HS-5 (cell line): Measurements from ENCODE around the gene MRPL41.
"Not testable (repeated sequence)": the region's sequence is repeated elsewhere in the genome, so short reads cannot be mapped to it uniquely, and the experiment has no call there.

ENCODE experiments used
- DNase-seq: peaks from one replicate; pipeline ENCODE4 v3.0.0-alpha.2; 2012; ENCODE audit warnings: low read depth

MRPL41 gene

GRCh38 chr9:137551264-137552021, at the start of gene MRPL41:
Gene MRPL41, plus strand, starts transcription at chr9:137551879. Its CDS starts 203 bp downstream, at chr9:137552082.
- DNase-seq, result peak; percentile 37

DNA sequence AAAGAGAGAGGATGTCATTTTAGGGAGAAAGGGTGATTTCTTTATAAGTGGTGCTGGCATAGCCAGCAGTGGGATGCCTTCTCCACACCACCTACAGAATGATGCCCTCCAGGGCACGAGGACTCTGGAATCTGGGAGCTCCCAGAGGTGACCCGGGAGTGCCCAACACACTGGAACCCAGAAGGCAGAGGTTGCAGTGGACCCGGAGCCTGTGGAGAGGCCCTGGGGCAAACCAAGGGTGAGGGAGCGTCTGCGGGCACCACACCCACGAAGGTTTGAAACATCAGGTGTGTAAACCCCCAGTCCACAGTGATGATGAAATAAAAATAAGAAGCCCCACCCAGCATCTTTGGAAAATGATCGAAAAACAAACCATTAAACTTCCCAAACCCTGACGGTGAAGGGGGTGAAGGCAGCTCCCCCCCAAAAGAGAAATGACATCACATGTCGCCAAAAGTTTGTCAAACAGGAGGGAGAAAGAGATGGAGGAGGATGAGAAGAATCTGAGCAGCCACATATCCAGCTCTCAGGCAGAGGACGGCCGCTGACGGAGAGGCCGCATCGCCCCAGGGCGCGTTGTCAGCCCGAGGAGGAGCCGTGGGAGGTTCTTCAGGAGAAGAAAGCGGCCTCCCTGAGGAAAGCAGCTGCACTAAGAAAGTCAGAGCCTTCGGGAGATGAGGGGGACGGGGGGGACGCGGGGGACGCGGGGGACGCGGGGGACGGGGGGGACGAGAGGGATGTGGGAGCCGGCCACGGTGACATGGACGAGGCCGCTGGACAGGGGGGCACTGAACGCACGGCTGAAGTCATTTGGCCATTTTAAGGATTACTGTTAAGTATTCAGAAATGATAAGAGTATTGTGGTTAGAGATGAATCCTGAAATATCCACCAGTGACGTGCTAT, 49.4 kb upstream of the MRPL41 start:
- no peak for DNase-seq

DNA sequence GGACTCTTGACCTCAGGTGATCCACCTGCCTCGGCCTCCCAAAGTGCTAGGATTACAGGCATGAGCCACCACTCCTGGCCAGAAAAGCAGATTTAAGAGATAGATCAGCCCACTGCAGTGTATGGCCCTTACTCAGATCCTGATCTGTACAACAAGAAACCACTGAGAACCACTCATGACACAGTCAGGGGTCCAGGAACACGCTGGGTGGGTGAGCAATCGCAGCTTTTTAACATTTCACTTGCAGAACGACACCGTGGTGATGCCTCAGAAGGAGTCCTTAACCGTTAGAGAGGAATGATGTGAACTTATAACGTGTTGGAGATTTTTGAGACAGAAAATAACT, 47.3 kb upstream of the MRPL41 start:
- DNase-seq, result no peak

- DNase-seq, result no peak
These were observed 46.1 kb upstream of the MRPL41 start for GRCh38 chr9:137505421-137506140.

- no peak for DNase-seq
These were observed 45.4 kb upstream of the MRPL41 start for GRCh38 chr9:137506274-137506673.

DNA sequence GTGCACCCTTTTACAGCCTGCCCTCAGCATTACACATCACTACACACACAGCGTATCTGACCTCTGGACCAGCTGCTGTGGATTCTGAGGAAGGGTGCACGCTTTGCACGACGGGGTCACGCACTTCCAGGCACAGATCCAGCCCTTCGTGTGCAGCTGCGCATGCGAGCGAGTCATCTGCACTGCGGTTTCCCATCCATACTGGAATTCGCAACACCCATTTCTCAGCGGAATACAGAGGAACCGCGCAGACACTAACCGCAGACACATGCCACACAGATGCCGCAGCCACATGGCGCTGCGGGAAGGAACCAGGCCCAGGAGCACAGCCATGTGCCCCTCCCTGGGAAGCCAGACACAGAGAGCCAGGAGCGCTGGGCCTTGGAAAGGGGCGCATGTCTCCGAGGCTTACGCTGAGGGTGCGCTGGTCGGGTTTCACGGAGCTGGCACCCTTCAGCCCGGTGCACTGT, 44.9 kb upstream of the MRPL41 start:
- DNase-seq, result no peak

- no peak for DNase-seq
These were observed 42.5 kb upstream of the MRPL41 start for GRCh38 chr9:137509198-137509597.

DNA sequence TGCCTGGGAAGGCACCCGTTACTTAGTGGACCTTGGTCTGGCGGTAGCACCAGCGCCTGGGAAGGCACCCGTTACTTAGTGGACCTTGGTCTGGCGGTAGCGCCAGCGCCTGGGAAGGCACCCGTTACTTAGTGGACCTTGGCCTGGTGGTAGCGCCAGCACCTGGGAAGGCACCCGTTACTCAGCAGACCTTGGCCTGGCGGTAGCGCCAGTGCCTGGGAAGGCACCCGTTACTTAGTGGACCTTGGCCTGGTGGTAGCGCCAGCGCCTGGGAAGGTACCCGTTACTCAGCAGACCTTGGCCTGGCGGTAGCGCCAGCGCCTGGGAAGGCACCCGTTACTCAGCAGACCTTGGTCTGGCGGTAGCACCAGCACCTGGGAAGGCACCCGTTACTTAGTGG, 40.6 kb upstream of the MRPL41 start:
- DNase-seq, result not testable (repeated sequence)

- no peak for DNase-seq
These were observed 39.8 kb upstream of the MRPL41 start for GRCh38 chr9:137511758-137512463.

DNA sequence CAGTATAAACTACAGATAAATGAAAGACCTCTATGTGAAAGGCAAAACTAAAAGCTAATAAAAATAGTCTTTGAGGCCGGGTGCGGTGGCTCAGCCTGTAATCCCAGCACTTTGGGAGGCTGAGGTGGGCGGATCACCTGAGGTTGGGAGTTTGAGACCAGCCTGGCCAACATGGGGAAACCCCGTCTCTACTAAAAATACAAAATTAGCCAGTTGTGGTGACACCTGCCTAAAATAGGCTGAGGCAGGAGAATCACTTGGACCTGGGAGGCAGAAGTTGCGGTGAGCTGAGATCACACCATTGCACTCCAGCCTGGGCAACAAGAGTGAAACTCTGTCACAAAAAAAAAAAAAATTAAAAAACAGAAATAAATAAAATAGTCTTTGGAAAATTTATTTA, 38.5 kb upstream of the MRPL41 start:
- not testable (repeated sequence) for DNase-seq

DNA sequence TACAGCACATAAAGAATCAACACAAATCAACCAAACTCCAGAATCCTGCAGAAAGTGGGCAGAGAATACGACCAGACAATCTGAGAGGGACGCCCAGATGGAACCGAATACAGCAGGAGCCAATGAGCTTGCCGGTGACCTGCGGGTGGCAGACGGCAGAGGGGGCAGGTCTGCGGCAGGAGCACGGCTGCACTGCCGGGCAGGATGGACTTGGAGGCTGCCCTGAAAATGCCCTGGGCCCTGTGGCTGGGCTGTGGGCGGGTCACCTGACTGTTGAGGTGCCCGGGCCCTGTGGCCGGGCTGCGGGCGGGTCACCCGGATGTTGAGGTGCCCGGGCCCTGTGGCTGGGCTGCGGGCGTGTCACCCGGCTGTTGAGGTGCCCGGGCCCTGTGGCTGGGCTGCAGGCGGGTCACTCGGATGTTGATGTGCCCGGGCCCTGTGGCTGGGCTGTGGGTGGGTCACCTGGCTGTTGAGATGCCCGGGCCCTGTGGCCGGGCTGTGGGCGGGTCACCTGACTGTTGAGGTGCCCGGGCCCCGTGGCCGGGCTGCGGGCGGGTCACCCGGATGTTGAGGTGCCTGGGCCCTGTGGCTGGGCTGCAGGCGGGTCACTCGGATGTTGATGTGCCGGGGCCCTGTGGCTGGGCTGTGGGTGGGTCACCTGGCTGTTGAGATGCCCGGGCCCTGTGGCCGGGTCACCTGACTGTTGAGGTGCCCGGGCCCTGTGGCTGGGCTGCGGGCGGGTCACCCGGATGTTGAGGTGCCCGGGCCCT, 37.7 kb upstream of the MRPL41 start:
- not testable (repeated sequence) for DNase-seq

- no peak for DNase-seq
These were observed 36.9 kb upstream of the MRPL41 start for GRCh38 chr9:137514691-137515337.

GRCh38 chr9:137515338-137515724, 36.3 kb upstream of the MRPL41 start:
- DNase-seq, result no peak

- DNase-seq, result no peak
These were observed 35.3 kb upstream of the MRPL41 start for GRCh38 chr9:137516144-137516917.

GRCh38 chr9:137518661-137519459, 32.8 kb upstream of the MRPL41 start:
- DNase-seq, result not testable (repeated sequence)

- DNase-seq, result no peak
These were observed 32.1 kb upstream of the MRPL41 start for GRCh38 chr9:137519553-137519952.

GRCh38 chr9:137520614-137521404, 30.9 kb upstream of the MRPL41 start:
- DNase-seq, result no peak

DNA sequence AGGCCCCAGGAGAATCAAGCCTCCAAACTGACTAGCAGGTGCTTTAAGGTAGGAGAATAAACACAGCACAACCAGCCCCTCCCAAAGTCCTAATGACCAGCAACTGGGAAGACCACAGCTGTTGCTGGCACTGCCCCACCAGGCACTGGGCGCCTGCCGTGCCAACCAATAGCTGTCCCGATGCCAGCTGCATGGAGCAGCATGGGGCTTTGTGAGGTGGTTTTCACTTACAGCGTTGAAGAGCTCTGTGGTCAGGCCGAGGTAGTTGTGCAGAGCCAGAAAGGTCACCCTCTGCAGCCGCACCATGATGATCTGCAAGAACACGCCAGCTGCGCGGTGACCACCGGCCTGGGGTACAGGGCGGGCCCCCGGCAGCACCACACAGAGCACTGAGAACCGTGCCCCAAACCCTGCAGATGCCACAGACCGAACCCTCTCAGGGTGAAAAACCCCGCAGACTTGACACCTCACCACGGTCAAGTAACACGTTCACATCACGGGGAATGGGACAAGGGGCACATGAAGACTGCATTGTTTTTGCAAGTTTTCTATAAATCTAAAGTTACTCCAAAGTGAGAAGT, 30.2 kb upstream of the MRPL41 start:
- DNase-seq, result no peak
